NOMO-1 treated with dmso at 0.1 percent for 144 hours (cell line): ENCODE data around the gene CNTNAP2.

Experiments
- DNase-seq: peaks from one replicate; lab custom pipeline; 2025; ENCODE audit not compliant: unreplicated experiment; lab: John Stamatoyannopoulos, UW

The CNTNAP2 gene

GRCh38 chr7:148212731-148213130 lies 2096.1 kb downstream of the CNTNAP2 start:
- DNase-seq = no peak

GRCh38 chr7:148214101-148214500 lies 2097.5 kb downstream of the CNTNAP2 start:
- DNase-seq = no peak

GRCh38 chr7:148218603-148219002 lies 2102.0 kb downstream of the CNTNAP2 start:
- no peak for DNase-seq

GRCh38 chr7:148222721-148223120 lies 2106.1 kb downstream of the CNTNAP2 start:
- no peak for DNase-seq

GRCh38 chr7:148223160-148223559 lies 2106.6 kb downstream of the CNTNAP2 start:
- DNase-seq = no peak

GRCh38 chr7:148223738-148224137 lies 2107.1 kb downstream of the CNTNAP2 start:
- no peak for DNase-seq

GRCh38 chr7:148230296-148230695 lies 2113.7 kb downstream of the CNTNAP2 start:
- DNase-seq = no peak

- DNase-seq = no peak
Measured at GRCh38 chr7:148230883-148231282, 2114.3 kb downstream of the CNTNAP2 start.

- no peak for DNase-seq
Measured at GRCh38 chr7:148232784-148233183, 2116.2 kb downstream of the CNTNAP2 start.

GRCh38 chr7:148234715-148235114 lies 2118.1 kb downstream of the CNTNAP2 start:
- no peak for DNase-seq

GRCh38 chr7:148238761-148239325 lies 2122.2 kb downstream of the CNTNAP2 start:
- DNase-seq = no peak

- DNase-seq = no peak
Measured at GRCh38 chr7:148241700-148242293, 2125.2 kb downstream of the CNTNAP2 start.

- no peak for DNase-seq
Measured at GRCh38 chr7:148242294-148242821, 2125.8 kb downstream of the CNTNAP2 start.

GRCh38 chr7:148245381-148245780 lies 2128.8 kb downstream of the CNTNAP2 start:
- DNase-seq = no peak

- no peak for DNase-seq
Measured at GRCh38 chr7:148253629-148254028, 2137.0 kb downstream of the CNTNAP2 start.

- DNase-seq = no peak
Measured at GRCh38 chr7:148255333-148255732, 2138.7 kb downstream of the CNTNAP2 start.

- DNase-seq = no peak
Measured at GRCh38 chr7:148256433-148256832, 2139.8 kb downstream of the CNTNAP2 start.

- no peak for DNase-seq
Measured at GRCh38 chr7:148260599-148260998, 2144.0 kb downstream of the CNTNAP2 start.

GRCh38 chr7:148261523-148261922 lies 2144.9 kb downstream of the CNTNAP2 start:
- no peak for DNase-seq

- DNase-seq = no peak
Measured at GRCh38 chr7:148261996-148262688, 2145.5 kb downstream of the CNTNAP2 start.

- DNase-seq = no peak
Measured at GRCh38 chr7:148262721-148263229, 2146.2 kb downstream of the CNTNAP2 start.

GRCh38 chr7:148264933-148265557 lies 2148.4 kb downstream of the CNTNAP2 start:
- no peak for DNase-seq
